ENCODE results near the gene DNM1.

Gene DNM1

GRCh38 chr9:128160603-128160987 is 42.6 kb upstream of the DNM1 start:
- CTCF ChIA-PET, result interaction anchor here (0.7 to 1.3 kb wide), 2 partner anchors 36 to 1268 kb away, joined by 3 to 5 read pairs; no protein-coding TSS in a partner anchor
- TF ChIP-seq CTCF (conservative IDR thresholded peaks at IDR 0.05; ENCODE audit: low read depth), result no peak
- H3K27ac ChIP-seq, result peak overlapping the region; percentile 77
- POLR2A ChIA-PET (ENCODE audit: low non-redundant PET), result interaction anchor here (1.1 to 2.3 kb wide), 2 partner anchors 15 to 32 kb away, joined by 5 to 7 read pairs; no protein-coding TSS in a partner anchor
- DNase-seq (ENCODE audit: low spot score), result peak; percentile 54

GRCh38 chr9:128161215-128161902 is 41.8 kb upstream of the DNM1 start:
- POLR2A ChIA-PET (ENCODE audit: low non-redundant PET), result interaction anchor here (0.7 to 2.3 kb wide), 3 partner anchors 16 to 33 kb away, joined by 3 to 7 read pairs (median 3); no protein-coding TSS in a partner anchor
- peak overlapping the region; percentile 69 for H3K27ac ChIP-seq
- CTCF ChIA-PET, result interaction anchor here (0.6 to 1.3 kb wide), 3 partner anchors 37 to 1267 kb away, joined by 3 to 5 read pairs (median 3); no protein-coding TSS in a partner anchor
- DNase-seq (ENCODE audit: low spot score), result no peak
- no peak for TF ChIP-seq CTCF (conservative IDR thresholded peaks at IDR 0.05; ENCODE audit: low read depth)

- no peak for TF ChIP-seq CTCF (conservative IDR thresholded peaks at IDR 0.05; ENCODE audit: low read depth)
- ChIA-PET CTCF (interaction anchor here (0.6 kb wide), 1 partner anchor 212 kb away, joined by 4 read pairs; no protein-coding TSS in a partner anchor), POLR2A (ENCODE audit: low non-redundant PET) (interaction anchor here (0.6 to 0.9 kb wide), 3 partner anchors 17 to 26 kb away, joined by 3 to 6 read pairs (median 4); no protein-coding TSS in a partner anchor)
- DNase-seq (ENCODE audit: low spot score), result no peak
- peak overlapping the region; percentile 69 for H3K27ac ChIP-seq
These were observed 40.8 kb upstream of the DNM1 start for GRCh38 chr9:128162215-128163026.

GRCh38 chr9:128163027-128163515 is 40.1 kb upstream of the DNM1 start:
- peak overlapping the region; percentile 69 for H3K27ac ChIP-seq
- DNase-seq (ENCODE audit: low spot score), result no peak
- CTCF ChIA-PET, result interaction anchor here (0.6 kb wide), 1 partner anchor 211 kb away, joined by 4 read pairs; no protein-coding TSS in a partner anchor
- POLR2A ChIA-PET (ENCODE audit: low non-redundant PET), result no interaction called here
- no peak for TF ChIP-seq CTCF (conservative IDR thresholded peaks at IDR 0.05; ENCODE audit: low read depth)

GRCh38 chr9:128163523-128164306 is 39.5 kb upstream of the DNM1 start:
- CTCF ChIA-PET, result interaction anchor here (0.7 kb wide), 1 partner anchor 24 kb away, joined by 3 read pairs; no protein-coding TSS in a partner anchor
- no peak for TF ChIP-seq CTCF (conservative IDR thresholded peaks at IDR 0.05; ENCODE audit: low read depth)
- POLR2A ChIA-PET (ENCODE audit: low non-redundant PET), result interaction anchor here (0.5 kb wide), 1 partner anchor 142 kb away, joined by 5 read pairs; no protein-coding TSS in a partner anchor
- DNase-seq (ENCODE audit: low spot score), result no peak
- peak overlapping the region; percentile 69 for H3K27ac ChIP-seq

All from RWPE1 (cell line).